Endothelial cell (in vitro differentiated cells): ENCODE measurements around the gene EPS8L1. TPM values are rescaled to one million over a fixed set of nuclear protein-coding genes. Genes with fewer than 3 reads are reported as not detected.
"Not testable (repeated sequence)": the region's sequence is repeated elsewhere in the genome, so short reads cannot be mapped to it uniquely, and the experiment has no call there.

ENCODE experiments used
- DNase-seq: peaks from one replicate; pipeline ENCODE4 v3.0.0; 2021; ENCODE audit warnings: low spot score
- H3K27ac Mint-ChIP-seq: one replicate; pipeline ENCODE4 v1.8.0; 2021; ENCODE audit warnings: mixed read lengths, inconsistent platforms; ENCODE audit not compliant: unreplicated experiment
- H3K27me3 Mint-ChIP-seq: one replicate; pipeline ENCODE4 v1.8.0; 2021; ENCODE audit warnings: mild to moderate bottlenecking, moderate library complexity, mixed read lengths, inconsistent platforms; ENCODE audit not compliant: unreplicated experiment
- H3K36me3 Mint-ChIP-seq: one replicate; pipeline ENCODE4 v1.8.0; 2021; ENCODE audit warnings: mild to moderate bottlenecking, low read depth, mixed read lengths, inconsistent platforms; ENCODE audit not compliant: unreplicated experiment
- H3K4me1 Mint-ChIP-seq: one replicate; pipeline ENCODE4 v1.8.0; 2021; ENCODE audit warnings: mild to moderate bottlenecking, mixed read lengths, inconsistent platforms; ENCODE audit not compliant: unreplicated experiment
- H3K4me3 Mint-ChIP-seq: one replicate; pipeline ENCODE4 v1.8.0; 2021; ENCODE audit warnings: mild to moderate bottlenecking, mixed read lengths, inconsistent platforms; ENCODE audit not compliant: unreplicated experiment
- H3K9me3 Mint-ChIP-seq: one replicate; pipeline ENCODE4 v1.8.0; 2021; ENCODE audit warnings: mixed read lengths, inconsistent platforms; ENCODE audit not compliant: unreplicated experiment
- long read RNA-seq: library from polyadenylated mRNA; unstranded; transcript quantifications from one replicate; pipeline ENCODE4 v2.0.0, GENCODE V29; 2020; ENCODE audit not compliant: unreplicated experiment
- total RNA-seq: library from RNA; stranded (reverse); fragmentation: NEBNext Ultra II Directional; extraction: Animal tissue kit (Norgen Biotek cat#: 25700); gene quantifications from one replicate; pipeline ENCODE4 v1.2.1, GENCODE V29; 2021; ENCODE audit not compliant: unreplicated experiment
- TF ChIP-seq, protein P1 (sequence below): fragments of 200-600 bp; sonication (generic); IDR thresholded peaks from one replicate; pipeline ENCODE4 v1.5.0; 2021; ENCODE audit warnings: antibody characterized with exemption; ENCODE audit not compliant: unreplicated experiment

Gene EPS8L1
- 24.6 TPM for total RNA-seq
- long read RNA-seq, transcript EPS8L1-206 (2 exons, 745 nt), result major isoform, 16 of 19 reads
- long read RNA-seq, partial matches to known transcripts, result 2 of 19 reads
- long read RNA-seq, other reads (novel, unspliced or antisense), result 1 of 19 reads

DNA sequence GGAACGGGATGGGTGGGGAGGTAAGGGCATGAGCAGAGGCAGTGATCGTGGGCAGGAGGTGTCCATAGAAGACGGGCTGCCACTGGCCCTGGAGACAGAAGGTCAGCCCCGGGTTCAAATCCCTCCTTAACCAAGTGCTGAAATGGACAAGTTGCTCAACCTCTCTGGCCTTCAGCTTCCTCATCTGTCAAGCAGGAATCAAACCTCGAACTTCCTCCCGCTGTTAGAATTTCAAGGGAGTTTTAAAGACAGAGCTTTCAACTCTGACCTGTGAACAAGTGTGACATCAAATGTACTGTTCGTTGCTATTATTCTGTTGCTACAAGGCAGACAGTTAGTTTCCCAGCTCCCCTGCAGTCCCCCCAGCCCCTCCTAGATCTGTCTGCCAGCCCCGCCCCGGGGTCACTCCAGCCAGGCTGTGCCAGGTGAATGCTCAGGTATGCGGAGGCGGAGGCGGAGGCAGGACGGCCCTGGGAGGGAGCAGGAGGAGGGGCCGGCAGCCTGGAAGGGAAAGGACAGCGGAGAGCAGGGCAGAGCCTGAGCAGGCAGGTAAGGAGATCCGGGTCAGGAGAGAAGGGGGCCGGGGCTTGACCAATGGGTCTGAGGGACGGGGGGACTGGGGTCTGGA is at the start of gene EPS8L1:
Gene EPS8L1, plus strand, starts transcription at position 499 of the 628 bp plus-strand sequence. CDS start 576 bp downstream, outside the sequence.
- peaks cover 8% of the 10 kb centered on the region for H3K36me3 Mint-ChIP-seq
- TF ChIP-seq, protein P1, sequence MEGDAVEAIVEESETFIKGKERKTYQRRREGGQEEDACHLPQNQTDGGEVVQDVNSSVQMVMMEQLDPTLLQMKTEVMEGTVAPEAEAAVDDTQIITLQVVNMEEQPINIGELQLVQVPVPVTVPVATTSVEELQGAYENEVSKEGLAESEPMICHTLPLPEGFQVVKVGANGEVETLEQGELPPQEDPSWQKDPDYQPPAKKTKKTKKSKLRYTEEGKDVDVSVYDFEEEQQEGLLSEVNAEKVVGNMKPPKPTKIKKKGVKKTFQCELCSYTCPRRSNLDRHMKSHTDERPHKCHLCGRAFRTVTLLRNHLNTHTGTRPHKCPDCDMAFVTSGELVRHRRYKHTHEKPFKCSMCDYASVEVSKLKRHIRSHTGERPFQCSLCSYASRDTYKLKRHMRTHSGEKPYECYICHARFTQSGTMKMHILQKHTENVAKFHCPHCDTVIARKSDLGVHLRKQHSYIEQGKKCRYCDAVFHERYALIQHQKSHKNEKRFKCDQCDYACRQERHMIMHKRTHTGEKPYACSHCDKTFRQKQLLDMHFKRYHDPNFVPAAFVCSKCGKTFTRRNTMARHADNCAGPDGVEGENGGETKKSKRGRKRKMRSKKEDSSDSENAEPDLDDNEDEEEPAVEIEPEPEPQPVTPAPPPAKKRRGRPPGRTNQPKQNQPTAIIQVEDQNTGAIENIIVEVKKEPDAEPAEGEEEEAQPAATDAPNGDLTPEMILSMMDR, result no peak
- H3K27ac Mint-ChIP-seq, result no peak within 1 kb of the TSS
- H3K9me3 Mint-ChIP-seq, result no peaks in the 10 kb centered on the region
- H3K4me1 Mint-ChIP-seq, result peaks cover 8% of the 10 kb centered on the region
- no peak for DNase-seq
- peak within 1 kb of the TSS; percentile 22 for H3K4me3 Mint-ChIP-seq
- H3K27me3 Mint-ChIP-seq, result peaks cover 15% of the 10 kb centered on the region

DNA sequence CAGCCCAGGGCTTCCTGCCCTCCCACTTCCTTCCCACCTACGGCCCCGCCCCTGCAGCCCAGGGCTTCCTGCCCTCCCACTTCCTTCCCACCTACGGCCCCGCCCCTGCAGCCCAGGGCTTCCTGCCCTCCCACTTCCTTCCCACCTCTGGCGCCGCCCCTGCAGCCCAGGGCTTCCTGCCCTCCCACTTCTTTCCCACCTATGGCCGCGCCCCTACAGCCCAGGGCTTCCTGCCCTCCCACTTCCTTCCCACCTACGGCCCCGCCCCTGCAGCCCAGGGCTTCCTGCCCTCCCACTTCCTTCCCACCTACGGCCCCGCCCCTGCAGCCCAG is 48.6 kb upstream of the EPS8L1 start:
- not testable (repeated sequence) for H3K4me3 Mint-ChIP-seq, DNase-seq, H3K9me3 Mint-ChIP-seq, H3K27ac Mint-ChIP-seq, H3K4me1 Mint-ChIP-seq
- Mint-ChIP-seq H3K27me3 (peaks cover 12% of the 10 kb centered on the region), H3K36me3 (peaks cover 14% of the 10 kb centered on the region)

DNA sequence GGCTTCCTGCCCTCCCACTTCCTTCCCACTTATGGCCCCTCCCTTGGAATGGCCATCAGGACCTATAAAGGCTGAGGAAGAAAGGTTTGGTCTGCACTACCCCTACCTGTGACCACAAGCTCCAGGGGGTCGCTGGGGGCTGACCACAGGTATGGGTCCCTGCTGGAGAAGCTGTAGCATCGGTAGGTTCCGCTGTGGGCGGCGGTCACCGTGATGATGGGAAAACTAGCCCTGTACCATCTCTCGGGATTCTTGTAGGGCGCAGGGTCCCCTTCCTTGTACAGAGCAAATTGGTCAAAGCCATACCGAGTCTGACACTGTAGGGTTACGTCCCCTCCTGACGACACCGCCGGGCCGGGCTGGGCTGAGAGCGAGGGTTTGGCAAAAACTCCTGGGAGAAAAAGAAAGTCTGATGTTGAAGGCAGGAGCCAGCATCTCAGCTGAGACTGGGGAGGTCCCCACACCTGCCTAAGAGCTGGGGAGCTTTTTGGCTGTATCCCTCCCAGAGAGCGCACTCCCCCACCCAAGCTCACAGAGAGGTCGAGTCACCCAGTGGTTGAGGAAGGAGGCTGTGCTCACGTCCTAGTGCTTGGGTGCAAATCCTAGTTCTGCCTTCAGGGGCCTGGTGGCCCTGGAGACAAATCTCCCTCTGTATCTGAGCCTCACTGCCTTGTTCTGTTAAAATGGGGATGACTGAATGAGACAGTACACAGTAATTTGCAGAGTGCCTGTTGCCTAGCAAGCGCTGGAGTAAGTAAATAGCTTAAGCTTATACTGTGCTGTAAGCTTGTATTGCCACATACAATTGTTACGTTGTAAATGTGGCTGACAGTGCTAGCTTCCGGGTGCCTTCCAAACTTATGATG is 48.0 kb upstream of the EPS8L1 start:
- no peaks in the 10 kb centered on the region for H3K4me1 Mint-ChIP-seq
- peaks cover 14% of the 10 kb centered on the region for H3K36me3 Mint-ChIP-seq
- no peaks in the 10 kb centered on the region for H3K9me3 Mint-ChIP-seq
- DNase-seq, result no peak
- TF ChIP-seq, protein P1, result no peak
- H3K27ac Mint-ChIP-seq, result no peak overlapping the region
- H3K4me3 Mint-ChIP-seq, result no peak overlapping the region
- H3K27me3 Mint-ChIP-seq, result peaks cover 12% of the 10 kb centered on the region

DNA sequence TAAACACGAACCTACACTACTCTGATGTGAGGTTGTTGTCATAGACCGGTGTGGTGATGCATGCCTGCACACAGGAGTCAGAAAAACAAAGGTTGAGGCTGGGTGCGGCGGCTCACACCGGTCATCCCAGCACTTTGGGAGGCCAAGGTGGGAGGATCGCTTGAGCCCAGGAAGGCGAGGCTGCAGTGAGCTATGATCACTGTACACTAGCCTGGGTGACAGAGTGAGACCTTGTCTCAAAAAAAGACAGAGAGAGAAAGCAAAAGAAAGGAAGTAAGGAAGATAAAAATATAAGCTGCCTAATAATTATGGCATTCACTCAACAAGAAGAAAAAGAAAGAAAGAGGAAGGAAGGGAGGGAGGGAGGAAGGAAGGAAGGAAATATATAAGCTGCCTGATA is 46.9 kb upstream of the EPS8L1 start:
- no peaks in the 10 kb centered on the region for H3K4me1 Mint-ChIP-seq
- TF ChIP-seq, protein P1, result no peak

DNA sequence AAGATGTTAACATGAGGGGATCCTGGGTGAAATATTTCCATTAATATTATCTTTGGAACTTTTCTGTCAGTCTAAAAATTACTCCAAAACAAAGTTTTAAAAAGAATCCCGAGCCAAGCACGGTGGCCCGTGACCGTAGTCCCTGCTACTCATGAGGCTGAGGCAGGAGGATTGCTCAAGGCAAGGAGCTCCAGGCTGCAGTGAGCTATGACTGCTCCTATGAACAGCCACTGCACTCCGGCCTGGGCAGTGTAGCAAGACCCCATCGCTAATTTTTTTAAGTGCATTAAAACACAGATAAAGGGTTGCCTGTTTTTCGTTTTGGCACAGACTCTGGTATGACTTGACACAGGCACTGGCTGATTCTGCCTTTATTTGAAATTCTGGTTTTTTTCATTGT is 44.5 kb upstream of the EPS8L1 start:
- H3K27me3 Mint-ChIP-seq, result peaks cover 11% of the 10 kb centered on the region
- no peak overlapping the region for H3K4me3 Mint-ChIP-seq
- H3K4me1 Mint-ChIP-seq, result no peaks in the 10 kb centered on the region
- TF ChIP-seq, protein P1, result no peak
- no peak for DNase-seq
- no peak overlapping the region for H3K27ac Mint-ChIP-seq
- H3K9me3 Mint-ChIP-seq, result no peaks in the 10 kb centered on the region
- H3K36me3 Mint-ChIP-seq, result peaks cover 2% of the 10 kb centered on the region

More for the DNA sequence above, 46.9 kb upstream of the EPS8L1 start:
- H3K27me3 Mint-ChIP-seq, result peaks cover 14% of the 10 kb centered on the region
- peaks cover 10% of the 10 kb centered on the region for H3K36me3 Mint-ChIP-seq
- no peak overlapping the region for H3K27ac Mint-ChIP-seq
- DNase-seq, result no peak
- no peaks in the 10 kb centered on the region for H3K9me3 Mint-ChIP-seq
- no peak overlapping the region for H3K4me3 Mint-ChIP-seq
